Neural cell (in vitro differentiated cells): ENCODE results near the gene ARID1B.

ENCODE experiments used
- EP300 ChIP-seq: fragments of 450-650 bp; conservative IDR thresholded peaks from 2 replicates; pipeline ENCODE4 v1.6.1; 2014; ENCODE audit warnings: antibody characterized with exemption, mild to moderate bottlenecking, moderate library complexity; ENCODE audit not compliant: poor library complexity, severe bottlenecking
- EZH2 ChIP-seq: fragments of 200-600, 300-800 bp; shearing (Covaris generic), sonication (generic); IDR thresholded peaks from 2 replicates; pipeline ENCODE4 v1.6.1; 2014; ENCODE audit warnings: antibody characterized with exemption, low read length, borderline replicate concordance, mild to moderate bottlenecking; ENCODE audit not compliant: insufficient read depth, poor library complexity, severe bottlenecking
- POLR2AphosphoS5 ChIP-seq: IDR thresholded peaks from 2 replicates; pipeline ENCODE4 v1.6.1; 2012
- RAD21 ChIP-seq: fragments of 450-650 bp; conservative IDR thresholded peaks from 2 replicates; pipeline ENCODE4 v1.6.1; 2014; ENCODE audit warnings: antibody characterized with exemption, mild to moderate bottlenecking, moderate library complexity
- REST ChIP-seq: IDR thresholded peaks from 2 replicates; pipeline ENCODE4 v1.6.1; 2012; ENCODE audit warnings: borderline replicate concordance
- SMC3 ChIP-seq: fragments of 450-650 bp; conservative IDR thresholded peaks from 2 replicates; pipeline ENCODE4 v1.6.1; 2014; ENCODE audit warnings: antibody characterized with exemption, mild to moderate bottlenecking, moderate library complexity; ENCODE audit not compliant: poor library complexity
- TAF1 ChIP-seq: IDR thresholded peaks from 2 replicates; pipeline ENCODE4 v1.6.1; 2012; ENCODE audit warnings: low read depth
- TF ChIP-seq, protein P1 (sequence below): fragments of 450-650 bp; IDR thresholded peaks from 2 replicates; pipeline ENCODE4 v1.5.1; 2014; ENCODE audit warnings: antibody characterized with exemption, mild to moderate bottlenecking, moderate library complexity; ENCODE audit not compliant: poor library complexity, severe bottlenecking

- TF ChIP-seq EZH2 (no peak), TAF1 (no peak), EP300 (no peak), POLR2AphosphoS5 (no peak), REST (no peak), SMC3 (no peak), RAD21 (no peak)
- TF ChIP-seq, protein P1, sequence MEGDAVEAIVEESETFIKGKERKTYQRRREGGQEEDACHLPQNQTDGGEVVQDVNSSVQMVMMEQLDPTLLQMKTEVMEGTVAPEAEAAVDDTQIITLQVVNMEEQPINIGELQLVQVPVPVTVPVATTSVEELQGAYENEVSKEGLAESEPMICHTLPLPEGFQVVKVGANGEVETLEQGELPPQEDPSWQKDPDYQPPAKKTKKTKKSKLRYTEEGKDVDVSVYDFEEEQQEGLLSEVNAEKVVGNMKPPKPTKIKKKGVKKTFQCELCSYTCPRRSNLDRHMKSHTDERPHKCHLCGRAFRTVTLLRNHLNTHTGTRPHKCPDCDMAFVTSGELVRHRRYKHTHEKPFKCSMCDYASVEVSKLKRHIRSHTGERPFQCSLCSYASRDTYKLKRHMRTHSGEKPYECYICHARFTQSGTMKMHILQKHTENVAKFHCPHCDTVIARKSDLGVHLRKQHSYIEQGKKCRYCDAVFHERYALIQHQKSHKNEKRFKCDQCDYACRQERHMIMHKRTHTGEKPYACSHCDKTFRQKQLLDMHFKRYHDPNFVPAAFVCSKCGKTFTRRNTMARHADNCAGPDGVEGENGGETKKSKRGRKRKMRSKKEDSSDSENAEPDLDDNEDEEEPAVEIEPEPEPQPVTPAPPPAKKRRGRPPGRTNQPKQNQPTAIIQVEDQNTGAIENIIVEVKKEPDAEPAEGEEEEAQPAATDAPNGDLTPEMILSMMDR: no peak
These were observed 205.0 kb downstream of the ARID1B start for GRCh38 chr6:156982168-156982567.
